ENCODE data around the gene KATNAL1.

The KATNAL1 gene

GRCh38 chr13:30332456-30333143, 25.2 kb upstream of the KATNAL1 start:
- DNase-seq: no peak

DNA sequence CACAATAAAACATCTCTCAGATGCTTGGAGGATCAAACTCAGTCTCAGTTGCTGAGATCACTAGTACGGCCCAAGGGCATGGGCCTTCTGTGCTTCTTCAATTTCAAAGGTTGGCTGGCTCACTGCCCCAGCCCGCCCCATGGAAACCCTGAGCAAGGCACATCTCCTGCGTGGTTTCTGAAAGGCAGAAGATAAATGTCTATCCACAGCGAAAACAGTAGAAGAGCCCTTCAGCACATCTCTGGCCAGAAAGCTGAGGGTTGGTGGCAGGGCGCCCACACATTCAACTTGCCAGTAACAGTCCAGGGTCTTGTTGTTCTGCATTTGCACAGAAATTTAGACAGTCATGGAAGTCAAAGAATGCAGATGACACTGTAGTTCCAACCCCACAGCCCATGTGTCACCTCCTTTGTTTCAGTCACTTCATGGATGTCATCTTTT, 24.0 kb upstream of the KATNAL1 start:
- DNase-seq: no peak

- DNase-seq: no peak
These were observed 21.7 kb upstream of the KATNAL1 start for GRCh38 chr13:30329009-30329585.

GRCh38 chr13:30325668-30326067, 18.3 kb upstream of the KATNAL1 start:
- DNase-seq: no peak

- DNase-seq: no peak
These were observed 16.2 kb upstream of the KATNAL1 start for GRCh38 chr13:30323524-30323923.

GRCh38 chr13:30322428-30322827, 15.1 kb upstream of the KATNAL1 start:
- no peak for DNase-seq

DNA sequence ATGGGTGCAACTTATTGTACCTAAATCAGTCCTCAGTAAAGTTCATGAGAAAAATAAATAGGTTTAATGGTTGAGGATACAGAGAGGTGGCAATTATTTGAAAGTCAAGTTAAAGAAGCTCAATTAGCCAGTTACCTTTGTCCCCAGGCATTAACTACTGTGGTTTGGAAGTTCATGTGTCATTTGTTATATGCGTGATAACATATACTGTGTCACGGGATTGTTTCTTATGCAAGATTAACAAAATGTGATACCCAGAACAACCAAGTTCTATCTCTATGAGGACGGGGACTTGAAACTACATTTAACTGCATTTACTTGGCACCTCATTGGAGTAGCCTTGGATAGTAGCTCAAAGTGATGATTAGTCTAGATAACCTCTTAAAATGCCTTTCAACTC, 13.9 kb upstream of the KATNAL1 start:
- no peak for DNase-seq

DNA sequence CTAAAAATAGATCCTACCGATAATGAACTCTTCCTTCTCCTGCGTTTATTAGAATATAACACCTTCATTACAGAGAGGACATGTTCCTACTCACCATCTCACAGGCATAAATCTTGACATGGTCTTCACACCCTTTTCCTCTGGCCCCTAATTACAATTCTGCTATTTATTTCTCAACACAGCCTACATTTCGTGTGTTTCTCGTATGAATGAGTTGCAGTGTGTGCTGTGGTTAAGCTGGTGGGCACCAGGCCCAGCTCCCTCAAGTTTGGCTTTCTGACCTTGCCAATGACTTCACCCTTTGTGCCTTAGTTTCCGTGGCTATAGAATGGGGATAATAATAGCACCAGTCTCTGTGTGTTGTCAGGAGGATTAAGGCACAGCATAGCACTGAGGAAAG, 12.3 kb upstream of the KATNAL1 start:
- DNase-seq: no peak

DNA sequence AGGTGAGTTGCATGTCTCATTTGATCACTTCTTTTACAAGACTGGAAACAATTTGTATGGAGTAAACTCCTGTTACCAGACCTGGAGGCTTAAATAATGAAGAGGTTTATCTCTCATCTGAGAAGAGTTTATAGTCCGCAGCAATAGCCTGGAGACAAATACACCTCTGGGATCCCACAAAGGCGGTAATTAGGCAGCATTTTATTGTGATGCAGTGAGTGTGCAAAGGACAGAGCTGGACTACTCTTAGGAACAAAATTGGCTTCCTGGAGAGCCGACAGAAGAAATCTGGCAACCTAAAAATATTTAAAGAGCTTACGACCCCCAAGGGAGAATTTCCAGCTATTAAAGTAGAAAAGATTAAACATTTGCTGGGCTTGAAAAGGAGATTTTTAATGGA, 11.8 kb upstream of the KATNAL1 start:
- no peak for DNase-seq

DNA sequence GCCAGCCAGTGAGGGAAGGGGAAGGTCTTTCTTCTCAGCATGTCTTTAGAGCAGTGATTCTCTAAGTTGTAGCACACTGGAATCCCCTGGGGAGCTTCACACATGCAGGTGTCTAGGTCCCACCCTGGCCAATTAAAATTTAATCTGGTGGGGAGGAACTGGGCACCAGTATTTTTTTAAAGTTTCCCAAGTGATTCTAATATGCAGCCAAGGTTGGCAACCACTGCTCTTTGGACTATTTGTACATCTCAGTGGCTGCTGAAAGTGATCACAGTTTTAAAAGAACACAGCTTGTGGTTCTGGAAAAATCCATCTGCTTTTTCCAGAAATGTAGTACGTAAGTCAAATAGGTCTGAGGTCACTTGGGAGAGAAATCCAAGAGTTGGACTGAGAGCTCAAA, 10.7 kb upstream of the KATNAL1 start:
- no peak for DNase-seq

GRCh38 chr13:30314562-30314961, 7.2 kb upstream of the KATNAL1 start:
- DNase-seq: no peak

- DNase-seq: no peak
These were observed 6.7 kb upstream of the KATNAL1 start for GRCh38 chr13:30314069-30314468.

DNA sequence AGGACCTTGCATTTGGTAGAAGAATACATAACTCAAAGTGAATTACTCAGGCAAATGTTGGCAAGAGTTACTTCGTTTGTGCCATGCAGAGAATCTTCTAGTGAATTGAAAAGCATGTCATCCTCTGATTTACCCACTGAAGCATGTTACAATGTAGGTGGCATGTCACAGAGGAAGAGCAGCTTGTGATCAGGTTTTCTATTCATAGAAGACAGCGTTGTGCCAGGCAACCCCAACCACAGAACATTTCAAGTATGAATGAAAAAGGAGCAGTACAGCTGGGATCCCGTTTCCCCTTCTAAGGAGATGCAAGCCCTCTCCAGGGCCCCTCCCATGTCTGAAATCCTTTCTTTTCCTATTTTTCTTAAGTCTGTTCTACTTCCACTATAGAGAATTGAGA, 6.0 kb upstream of the KATNAL1 start:
- DNase-seq: no peak

DNA sequence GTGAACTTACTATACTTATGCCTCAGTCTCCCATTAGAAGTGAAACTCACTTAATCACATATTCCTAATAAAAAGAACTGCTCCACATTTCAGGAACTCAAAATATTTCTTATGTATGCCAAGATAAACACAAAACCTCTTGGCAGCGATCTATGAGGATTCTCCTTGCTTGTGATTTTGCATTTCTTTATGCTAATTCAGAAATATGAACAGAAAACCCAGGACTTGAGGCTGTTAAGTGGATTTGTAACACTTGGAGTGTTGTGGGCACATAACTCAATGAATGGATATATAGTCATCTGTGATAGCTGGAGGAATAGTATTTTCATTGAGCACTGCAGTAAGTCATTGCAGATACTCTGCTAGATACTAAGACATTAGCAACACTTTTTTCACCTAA, 5.6 kb upstream of the KATNAL1 start:
- DNase-seq: no peak

- DNase-seq: peak; percentile 71
These were observed 1.2 kb upstream of the KATNAL1 start for GRCh38 chr13:30308548-30308947.

DNA sequence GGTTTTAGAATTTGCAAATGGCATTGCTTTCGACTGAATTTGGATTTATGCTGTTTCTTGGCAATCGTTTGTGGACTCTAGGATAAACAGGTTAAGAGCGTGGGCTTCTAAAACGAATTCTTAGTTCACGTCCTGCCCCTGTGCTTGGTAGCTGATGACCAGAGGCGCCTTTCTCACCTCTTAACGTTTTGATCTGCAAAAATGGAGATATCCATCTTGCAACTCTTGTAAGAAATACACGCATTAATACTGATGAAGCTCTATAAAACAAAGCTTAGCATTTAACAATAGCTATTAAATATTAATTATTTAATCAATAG, 580 bp upstream of the KATNAL1 start:
- no peak for DNase-seq

GRCh38 chr13:30306762-30307193, 573 bp downstream of the KATNAL1 start:
- peak; percentile 90 to 93 for DNase-seq

DNA sequence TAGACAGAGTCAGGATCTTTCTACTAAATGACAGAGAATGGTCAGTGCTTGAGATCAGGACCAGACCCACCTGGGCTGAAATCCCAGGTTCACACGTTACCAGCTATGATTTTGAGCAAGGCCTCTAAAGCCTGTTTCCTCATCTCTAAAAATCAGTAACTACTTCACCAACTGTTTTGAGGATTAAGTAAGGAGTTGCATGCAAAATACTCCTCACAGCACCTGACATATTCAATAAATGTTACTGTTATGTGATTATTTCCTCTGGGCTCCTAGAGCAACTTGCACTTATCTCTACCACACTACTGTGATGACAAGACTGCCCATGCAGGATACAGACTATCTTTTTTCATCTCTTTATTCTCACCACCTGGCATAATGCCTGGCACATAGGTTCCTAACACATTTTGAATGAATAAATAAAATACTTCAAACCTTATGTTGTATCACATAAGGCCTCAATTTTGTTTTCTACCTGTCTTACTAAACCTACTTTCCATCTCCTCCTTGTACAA, 1.8 kb downstream of the KATNAL1 start:
- no peak for DNase-seq

- no peak for DNase-seq
These were observed 4.1 kb downstream of the KATNAL1 start for GRCh38 chr13:30303269-30303668.

GRCh38 chr13:30301827-30302226, 5.5 kb downstream of the KATNAL1 start:
- no peak for DNase-seq

DNA sequence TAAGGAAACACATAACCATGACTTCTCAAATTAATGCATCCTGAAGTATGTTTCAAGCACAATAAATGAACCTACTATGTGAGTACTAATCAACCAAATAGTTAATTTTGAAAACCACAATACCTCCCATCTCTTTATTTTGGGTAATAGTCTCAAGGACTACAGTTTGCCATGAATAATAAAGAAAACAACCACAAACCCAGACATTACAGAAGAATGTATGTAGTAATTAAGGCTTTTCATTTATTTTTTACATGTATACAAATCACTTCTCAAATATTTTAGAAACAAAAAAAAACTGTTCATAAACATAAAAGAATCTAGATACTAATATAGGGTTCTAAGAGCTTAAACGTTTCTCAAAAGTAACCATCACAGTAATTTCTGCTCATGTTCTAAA, 6.8 kb downstream of the KATNAL1 start:
- DNase-seq: no peak

DNA sequence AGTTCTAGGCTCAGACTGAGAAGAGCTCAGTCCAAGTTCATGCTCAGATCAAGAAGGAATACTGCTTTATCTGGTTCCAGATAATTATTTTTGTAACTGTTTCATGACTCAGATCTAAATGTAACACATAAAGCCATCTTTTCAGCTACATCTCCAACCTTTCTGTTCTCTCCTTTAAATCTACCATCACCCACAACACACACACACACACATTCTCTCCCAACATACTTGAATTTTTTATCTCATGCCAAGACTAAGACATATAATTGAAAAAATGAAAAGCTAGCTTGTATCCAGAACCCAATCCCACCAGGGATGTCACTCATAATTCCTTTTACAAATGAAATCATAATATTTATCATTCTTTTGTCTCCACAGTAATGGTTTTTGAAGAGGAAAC, 7.6 kb downstream of the KATNAL1 start:
- DNase-seq: no peak

DNA sequence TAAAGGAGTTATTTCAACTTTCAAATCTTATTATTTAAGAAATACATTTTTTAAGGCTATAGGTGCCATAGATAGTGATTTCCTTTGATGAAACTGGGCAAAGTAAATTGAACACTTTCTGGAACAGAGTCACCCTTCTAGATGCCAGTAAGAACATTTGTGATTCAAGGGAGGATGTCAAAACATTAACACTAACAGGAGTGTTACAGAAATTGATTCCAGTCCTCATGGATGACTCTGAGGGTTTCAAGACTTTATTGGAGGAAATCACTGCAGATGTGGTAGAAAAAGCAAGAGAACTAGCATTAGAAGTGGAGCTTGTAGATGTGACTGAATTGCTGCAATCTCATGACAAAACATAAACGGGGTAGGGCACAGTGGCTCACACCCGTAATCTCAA, 12.2 kb downstream of the KATNAL1 start:
- DNase-seq: no peak

DNA sequence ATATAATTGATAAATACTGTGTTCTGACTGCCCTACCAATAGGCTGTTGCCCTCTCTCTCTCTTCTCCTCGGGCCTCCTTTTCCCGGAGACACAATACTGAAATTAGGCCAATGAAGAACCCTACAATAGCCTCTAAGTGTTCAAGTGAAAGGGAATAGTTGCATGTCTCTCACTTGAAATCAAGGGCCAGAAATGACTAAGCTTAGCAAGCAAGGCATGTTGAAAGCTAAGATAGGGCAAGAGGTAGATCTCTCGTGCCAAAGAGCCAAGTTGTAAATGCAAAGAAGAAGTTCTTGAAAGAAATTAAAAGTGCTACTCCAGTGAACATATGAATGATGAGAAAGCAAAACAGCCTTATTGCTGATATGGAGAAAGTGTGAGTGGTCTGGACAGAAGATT, 13.3 kb downstream of the KATNAL1 start:
- DNase-seq: no peak

- no peak for DNase-seq
These were observed 15.0 kb downstream of the KATNAL1 start for GRCh38 chr13:30292325-30292724.
